ENCODE measurements around the gene SORCS1.

SORCS1 gene

DNA sequence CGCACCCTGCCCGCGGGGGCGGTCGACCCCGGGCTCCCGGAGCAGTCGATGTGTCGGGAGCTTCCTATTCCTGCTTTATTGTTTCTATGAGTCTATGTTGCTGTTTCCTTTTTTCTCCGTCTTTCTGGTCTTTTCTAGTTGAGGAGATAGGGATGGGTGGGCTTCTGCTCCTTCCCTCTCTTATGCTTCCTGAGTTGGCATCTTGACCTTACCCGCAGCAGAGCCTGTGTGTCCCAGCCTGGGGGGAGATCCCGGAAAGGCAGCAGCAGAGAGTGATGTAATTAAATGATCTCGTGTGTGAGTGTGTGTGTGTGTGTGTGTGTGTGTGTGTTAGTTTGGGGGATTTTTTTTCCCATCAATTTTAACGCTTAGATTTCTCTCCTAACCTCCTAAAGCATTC lies 486 bp upstream of the SORCS1 start:
- no peak for DNase-seq (ENCODE audit: low read depth)
- peak overlapping the region; percentile 26 for H3K4me3 ChIP-seq (ENCODE audit: low read length)
- TF ChIP-seq, protein P1, sequence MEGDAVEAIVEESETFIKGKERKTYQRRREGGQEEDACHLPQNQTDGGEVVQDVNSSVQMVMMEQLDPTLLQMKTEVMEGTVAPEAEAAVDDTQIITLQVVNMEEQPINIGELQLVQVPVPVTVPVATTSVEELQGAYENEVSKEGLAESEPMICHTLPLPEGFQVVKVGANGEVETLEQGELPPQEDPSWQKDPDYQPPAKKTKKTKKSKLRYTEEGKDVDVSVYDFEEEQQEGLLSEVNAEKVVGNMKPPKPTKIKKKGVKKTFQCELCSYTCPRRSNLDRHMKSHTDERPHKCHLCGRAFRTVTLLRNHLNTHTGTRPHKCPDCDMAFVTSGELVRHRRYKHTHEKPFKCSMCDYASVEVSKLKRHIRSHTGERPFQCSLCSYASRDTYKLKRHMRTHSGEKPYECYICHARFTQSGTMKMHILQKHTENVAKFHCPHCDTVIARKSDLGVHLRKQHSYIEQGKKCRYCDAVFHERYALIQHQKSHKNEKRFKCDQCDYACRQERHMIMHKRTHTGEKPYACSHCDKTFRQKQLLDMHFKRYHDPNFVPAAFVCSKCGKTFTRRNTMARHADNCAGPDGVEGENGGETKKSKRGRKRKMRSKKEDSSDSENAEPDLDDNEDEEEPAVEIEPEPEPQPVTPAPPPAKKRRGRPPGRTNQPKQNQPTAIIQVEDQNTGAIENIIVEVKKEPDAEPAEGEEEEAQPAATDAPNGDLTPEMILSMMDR (conservative IDR thresholded peaks at IDR 0.05; ENCODE audit: low read depth, low read length): no peak

DNA sequence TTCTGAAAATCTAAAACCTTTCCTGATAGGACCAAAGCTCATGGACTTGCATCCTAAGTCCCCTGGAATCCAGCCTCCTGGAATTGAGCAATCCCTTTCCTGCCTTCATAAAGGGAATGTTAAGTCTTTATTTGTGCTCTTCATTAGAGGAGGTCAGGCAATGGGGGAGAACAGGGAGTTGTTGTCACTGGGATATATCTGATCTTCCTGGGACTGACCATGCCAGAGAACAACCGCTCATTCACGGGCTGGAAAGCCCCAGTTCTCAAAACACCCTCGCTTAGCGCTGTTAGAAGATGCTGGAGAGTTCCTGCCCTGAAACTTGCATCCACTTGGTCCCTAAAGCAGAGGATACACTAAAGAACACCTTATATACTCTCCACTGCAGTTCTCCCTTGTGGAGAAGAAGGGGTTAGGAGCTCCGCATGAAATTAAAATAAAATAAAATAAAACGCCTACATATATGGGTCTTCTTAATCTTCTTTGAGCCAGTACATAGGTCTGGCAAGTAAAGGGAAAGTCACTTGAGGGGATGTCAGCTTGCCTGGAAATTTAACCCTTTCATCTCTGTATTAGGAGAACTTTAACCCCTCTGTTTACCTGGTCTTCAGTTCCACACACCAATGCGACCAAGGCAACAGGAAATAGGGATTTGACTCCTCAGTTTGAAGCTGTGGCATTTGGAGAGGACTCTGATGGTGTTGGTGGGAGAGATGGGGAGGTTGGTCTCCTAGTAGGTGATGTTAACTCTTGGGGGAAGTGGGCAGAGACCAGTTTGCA lies 1.2 kb downstream of the SORCS1 start:
- TF ChIP-seq, protein P1 (conservative IDR thresholded peaks at IDR 0.05; ENCODE audit: low read depth, low read length): no peak
- peak overlapping the region; percentile 23 for H3K4me3 ChIP-seq (ENCODE audit: low read length)
- DNase-seq (ENCODE audit: low read depth): no peak

DNA sequence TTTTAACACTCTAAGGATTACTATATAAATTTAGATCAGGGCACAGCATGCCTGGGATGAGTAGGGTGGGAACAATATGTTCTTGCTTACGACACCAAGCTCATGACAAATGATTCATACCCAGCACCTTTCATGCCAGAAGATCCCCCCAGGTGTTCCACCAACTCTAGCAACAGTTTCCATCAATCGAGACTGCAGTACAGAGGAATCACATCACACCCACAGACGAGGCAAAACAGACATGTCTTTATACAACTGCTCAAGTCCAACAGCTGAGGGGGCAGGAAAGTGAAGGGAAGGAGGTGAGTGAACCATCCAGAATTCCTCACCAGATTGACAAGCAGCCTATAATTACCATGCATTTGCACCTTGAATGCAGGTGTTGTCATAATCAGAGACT lies 3.6 kb downstream of the SORCS1 start:
- no peak overlapping the region for H3K4me3 ChIP-seq (ENCODE audit: low read length)
- DNase-seq (ENCODE audit: low read depth): no peak
- TF ChIP-seq, protein P1 (conservative IDR thresholded peaks at IDR 0.05; ENCODE audit: low read depth, low read length): no peak

DNA sequence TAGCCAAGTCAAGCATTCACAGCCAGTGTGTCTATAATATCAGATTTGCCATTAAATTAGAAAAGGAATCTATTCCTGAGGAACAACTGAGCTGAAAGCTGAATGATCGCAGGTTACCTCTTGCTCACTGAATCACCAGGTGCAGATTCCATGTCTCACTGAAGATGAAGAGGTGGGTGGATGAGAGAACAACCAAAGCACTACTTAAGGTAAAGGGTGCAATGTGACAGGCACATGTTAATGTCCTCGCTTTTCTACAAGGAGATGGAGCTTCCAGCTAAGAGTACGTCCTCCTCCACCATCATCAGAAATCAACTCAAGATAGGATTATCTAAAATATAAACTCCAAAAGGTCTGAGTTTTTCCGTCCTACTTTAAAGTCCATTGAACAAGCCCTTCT lies 4.6 kb downstream of the SORCS1 start:
- TF ChIP-seq, protein P1 (conservative IDR thresholded peaks at IDR 0.05; ENCODE audit: low read depth, low read length): no peak
- DNase-seq (ENCODE audit: low read depth): no peak
- H3K4me3 ChIP-seq (ENCODE audit: low read length): no peak overlapping the region

DNA sequence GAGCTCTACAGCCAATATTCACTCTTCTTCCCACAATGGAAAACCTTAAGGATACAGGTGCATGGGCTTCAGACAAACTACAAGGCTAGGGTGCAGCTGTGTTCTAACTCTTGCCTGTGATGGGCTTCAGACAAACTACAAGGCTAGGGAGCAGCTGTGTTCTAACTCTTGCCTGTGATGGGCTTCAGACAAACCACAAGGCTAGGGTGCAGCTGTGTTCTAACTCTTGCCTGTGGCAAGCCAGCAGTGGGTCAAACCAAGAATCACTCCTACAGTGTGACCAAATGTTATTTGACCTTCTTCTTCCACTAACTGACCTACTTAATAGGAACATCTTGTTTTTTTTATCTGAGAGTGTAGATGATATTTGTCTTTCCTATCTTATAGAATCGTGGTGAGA lies 7.4 kb downstream of the SORCS1 start:
- H3K4me3 ChIP-seq (ENCODE audit: low read length): no peak overlapping the region
- no peak for DNase-seq (ENCODE audit: low read depth)
- TF ChIP-seq, protein P1 (conservative IDR thresholded peaks at IDR 0.05; ENCODE audit: low read depth, low read length): no peak

DNA sequence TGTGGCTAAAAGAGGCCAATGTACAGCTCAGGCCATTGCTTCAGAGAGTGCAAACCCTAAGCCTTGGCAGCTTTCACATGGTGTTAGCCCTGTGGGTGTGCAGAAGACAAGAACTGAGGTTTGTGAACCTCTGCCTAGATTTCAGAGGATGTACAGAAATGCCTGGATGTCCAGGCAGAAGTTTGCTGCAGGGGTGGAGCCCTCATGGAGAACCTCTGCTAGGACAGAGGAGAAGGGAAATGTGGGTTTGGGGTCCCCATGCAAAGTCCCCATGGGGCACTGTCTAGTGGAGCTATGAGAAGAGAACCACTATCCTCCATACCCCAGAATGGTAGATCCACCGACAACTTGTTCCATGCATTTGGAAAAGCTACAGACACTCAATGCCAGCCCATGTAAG lies 12.4 kb downstream of the SORCS1 start:
- TF ChIP-seq, protein P1 (conservative IDR thresholded peaks at IDR 0.05; ENCODE audit: low read depth, low read length): no peak
- DNase-seq (ENCODE audit: low read depth): no peak
- no peak overlapping the region for H3K4me3 ChIP-seq (ENCODE audit: low read length)

DNA sequence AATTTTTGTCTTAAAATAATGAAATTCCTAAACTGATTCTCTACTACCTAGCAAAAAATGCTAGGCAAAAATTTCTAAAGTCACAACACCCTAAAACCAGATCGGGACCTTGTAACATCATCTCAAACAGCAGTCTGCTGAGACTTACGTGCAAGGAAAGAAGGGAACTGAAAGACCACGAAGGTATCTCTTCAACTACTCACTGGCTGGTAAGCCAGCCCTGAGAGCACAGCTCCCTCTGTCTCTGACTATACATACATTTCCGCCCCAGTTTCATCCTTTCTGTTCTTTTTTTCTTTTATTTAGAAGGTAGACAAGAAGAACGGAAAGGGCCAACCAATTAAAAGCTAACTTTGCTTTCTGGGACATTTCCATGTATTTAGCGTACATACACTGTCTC lies 15.6 kb downstream of the SORCS1 start:
- TF ChIP-seq, protein P1 (conservative IDR thresholded peaks at IDR 0.05; ENCODE audit: low read depth, low read length): no peak

More for the DNA sequence above, 15.6 kb downstream of the SORCS1 start:
- no peak overlapping the region for H3K4me3 ChIP-seq (ENCODE audit: low read length)
- no peak for DNase-seq (ENCODE audit: low read depth)

All from retinal pigment epithelial cell (primary cell).